Stomach (tissue), 4 donors: Measurements from ENCODE around the gene KLC4.

Experiments
- CTCF ChIP-seq, 7 experiments: fragments of 450-650 bp in 4 of 7; fragments of 200-600 bp in 3 of 7; sonication (generic) in 3 of 7; IDR thresholded peaks; one replicate each; pipeline ENCODE4 v1.5.1; 2016 to 2019; ENCODE audit warnings: antibody characterized with exemption in 7 of 7, control low read depth in 2 of 7, mild to moderate bottlenecking in 1 of 7
- EP300 ChIP-seq: sonication (generic); formaldehyde crosslinking; IDR thresholded peaks from one replicate; pipeline ENCODE4 v1.6.1; 2017; ENCODE audit warnings: antibody characterized with exemption
- POLR2A ChIP-seq, 4 donors: fragments of 450-650 bp; IDR thresholded peaks; one replicate each; pipeline ENCODE4 v1.6.1; 2016; ENCODE audit warnings: antibody characterized with exemption in 4 of 4, control low read depth in 2 of 4, mild to moderate bottlenecking in 1 of 4, moderate library complexity in 1 of 4
- POLR2AphosphoS5 ChIP-seq, 3 donors: sonication (generic); formaldehyde crosslinking; IDR thresholded peaks; one replicate each; pipeline ENCODE4 v1.6.1; 2016; ENCODE audit warnings: antibody characterized with exemption in 3 of 3

- no peak for TF ChIP-seq POLR2AphosphoS5 (IDR thresholded peaks at IDR 0.05)
- no peak for TF ChIP-seq CTCF (IDR thresholded peaks at IDR 0.05)
- TF ChIP-seq POLR2A (IDR thresholded peaks at IDR 0.05): no peak
- no peak for TF ChIP-seq EP300
These were observed 60.8 kb downstream of the KLC4 start for GRCh38 chr6:43120101-43120763.
